WI38 (cell line): Measurements from ENCODE around the gene ADAMTSL1.

Source experiments
- H3K4me3 ChIP-seq: 2 replicates; pipeline ENCODE4 v1.5.1; 2011; ENCODE audit warnings: low read depth, mild to moderate bottlenecking, control low read depth, low read length
- CTCF ChIP-seq: IDR thresholded peaks from 2 replicates; pipeline ENCODE4 v1.5.1; 2012; ENCODE audit warnings: low read depth, mild to moderate bottlenecking, control low read depth, low read length

ADAMTSL1 gene

GRCh38 chr9:18683851-18684250 is 209.9 kb downstream of the ADAMTSL1 start:
- no peak overlapping the region for H3K4me3 ChIP-seq
- no peak for TF ChIP-seq CTCF

- no peak for TF ChIP-seq CTCF
- no peak overlapping the region for H3K4me3 ChIP-seq
These were observed 210.8 kb downstream of the ADAMTSL1 start for GRCh38 chr9:18684593-18685317.

- H3K4me3 ChIP-seq: no peak overlapping the region
- no peak for TF ChIP-seq CTCF
These were observed 214.9 kb downstream of the ADAMTSL1 start for GRCh38 chr9:18688581-18689565.

- no peak for TF ChIP-seq CTCF
- H3K4me3 ChIP-seq: no peak overlapping the region
These were observed 216.0 kb downstream of the ADAMTSL1 start for GRCh38 chr9:18689921-18690320.

- H3K4me3 ChIP-seq: no peak overlapping the region
- TF ChIP-seq CTCF: no peak
These were observed 218.3 kb downstream of the ADAMTSL1 start for GRCh38 chr9:18692268-18692667.

- no peak for TF ChIP-seq CTCF
These were observed 219.0 kb downstream of the ADAMTSL1 start for GRCh38 chr9:18692962-18693361.

More at GRCh38 chr9:18692962-18693361, 219.0 kb downstream of the ADAMTSL1 start:
- H3K4me3 ChIP-seq: no peak overlapping the region
